Measurements from ENCODE around the gene ZFPL1.

DNA sequence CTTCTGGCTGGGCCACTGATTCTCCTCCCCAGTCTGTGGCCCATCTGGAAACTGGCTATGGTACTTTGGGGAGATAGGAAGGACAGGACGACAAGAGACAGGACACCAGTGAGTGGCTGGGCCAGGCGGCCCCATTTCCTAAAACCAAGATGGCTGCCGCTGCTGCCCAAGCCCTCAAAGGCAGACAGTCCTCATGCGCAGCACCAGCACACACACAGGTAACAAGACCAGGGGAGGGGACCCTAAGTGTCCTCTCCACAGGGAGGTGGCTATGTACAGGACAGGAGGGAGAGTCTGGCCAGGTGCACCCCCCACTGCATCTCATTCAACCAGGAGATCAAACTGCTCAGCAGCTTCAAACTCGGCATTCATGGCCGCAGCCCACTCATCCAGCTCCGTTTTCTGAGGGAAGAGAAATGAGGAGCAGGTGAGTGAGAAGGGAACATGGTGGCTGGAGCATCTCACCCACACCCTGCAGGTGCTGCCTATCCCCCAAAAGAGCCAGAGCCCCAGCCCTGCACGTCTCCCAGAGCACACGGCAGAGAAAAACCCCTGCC lies 5.2 kb upstream of the ZFPL1 start:
- TF ChIP-seq, protein P1, sequence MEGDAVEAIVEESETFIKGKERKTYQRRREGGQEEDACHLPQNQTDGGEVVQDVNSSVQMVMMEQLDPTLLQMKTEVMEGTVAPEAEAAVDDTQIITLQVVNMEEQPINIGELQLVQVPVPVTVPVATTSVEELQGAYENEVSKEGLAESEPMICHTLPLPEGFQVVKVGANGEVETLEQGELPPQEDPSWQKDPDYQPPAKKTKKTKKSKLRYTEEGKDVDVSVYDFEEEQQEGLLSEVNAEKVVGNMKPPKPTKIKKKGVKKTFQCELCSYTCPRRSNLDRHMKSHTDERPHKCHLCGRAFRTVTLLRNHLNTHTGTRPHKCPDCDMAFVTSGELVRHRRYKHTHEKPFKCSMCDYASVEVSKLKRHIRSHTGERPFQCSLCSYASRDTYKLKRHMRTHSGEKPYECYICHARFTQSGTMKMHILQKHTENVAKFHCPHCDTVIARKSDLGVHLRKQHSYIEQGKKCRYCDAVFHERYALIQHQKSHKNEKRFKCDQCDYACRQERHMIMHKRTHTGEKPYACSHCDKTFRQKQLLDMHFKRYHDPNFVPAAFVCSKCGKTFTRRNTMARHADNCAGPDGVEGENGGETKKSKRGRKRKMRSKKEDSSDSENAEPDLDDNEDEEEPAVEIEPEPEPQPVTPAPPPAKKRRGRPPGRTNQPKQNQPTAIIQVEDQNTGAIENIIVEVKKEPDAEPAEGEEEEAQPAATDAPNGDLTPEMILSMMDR (IDR thresholded peaks at IDR 0.05; ENCODE audit: insufficient read depth, low read depth, low read length) = no peak
- TF ChIP-seq EZH2 (IDR thresholded peaks at IDR 0.05; ENCODE audit: insufficient read depth, low read length) = no peak

Data from astrocyte (in vitro differentiated cells and primary cell).